K562 (cell line): ENCODE measurements around the gene SH2D7. TPM values are rescaled to one million over a fixed set of nuclear protein-coding genes. Genes with fewer than 3 reads are reported as not detected.

Experiments
- CBX1 ChIP-seq: sonication (generic); IDR thresholded peaks from 2 replicates; pipeline ENCODE4 v1.6.1; 2016; ENCODE audit warnings: antibody characterized with exemption, low read depth, mild to moderate bottlenecking
- CBX8 ChIP-seq: fragments of 200-600 bp; sonication (generic); IDR thresholded peaks from 2 replicates; pipeline ENCODE4 v1.6.1; 2012; ENCODE audit warnings: borderline replicate concordance, mixed run types, low read depth, mild to moderate bottlenecking, moderate library complexity, mixed read lengths, low read length, control low read depth, inconsistent platforms; ENCODE audit not compliant: poor library complexity, severe bottlenecking; ENCODE audit errors: extremely low read depth
- DLX4 ChIP-seq: fragments of 250-450 bp; sonication (Bioruptor Pico); IDR thresholded peaks from 2 replicates; pipeline ENCODE4 v1.6.1; 2021; ENCODE audit warnings: mild to moderate bottlenecking
- ELF1 ChIP-seq: fragments of 200-800 bp; sonication (Bioruptor generic); IDR thresholded peaks from 2 replicates; pipeline ENCODE4 v1.6.1; 2016; ENCODE audit warnings: missing genetic modification characterization, missing compliant biosample characterization
- ETS2 ChIP-seq: IDR thresholded peaks from 2 replicates; pipeline ENCODE4 v1.6.1; 2016; ENCODE audit warnings: borderline replicate concordance, missing genetic modification characterization, mild to moderate bottlenecking, moderate library complexity, missing compliant biosample characterization; ENCODE audit not compliant: poor library complexity, severe bottlenecking
- FOXK2 ChIP-seq, 2 experiments: fragments of 450-650 bp; IDR thresholded peaks in 1 of 2; conservative IDR thresholded peaks in 1 of 2; 2 replicates each; pipeline ENCODE4 v1.6.1; 2016; ENCODE audit warnings: low read depth in 2 of 2, mild to moderate bottlenecking in 1 of 2
- HMG20A ChIP-seq: fragments of 450-650 bp; formaldehyde crosslinking; conservative IDR thresholded peaks from 2 replicates; pipeline ENCODE4 v1.4.0; 2020; ENCODE audit warnings: mild to moderate bottlenecking, mixed read lengths
- HOXB6 ChIP-seq: fragments of 250-450 bp; sonication (Bioruptor Pico); IDR thresholded peaks from 2 replicates; pipeline ENCODE4 v1.5.1; 2022; ENCODE audit warnings: mild to moderate bottlenecking, borderline replicate concordance
- IFI16 ChIP-seq: fragments of 250-450 bp; sonication (Bioruptor Pico); IDR thresholded peaks from 2 replicates; pipeline ENCODE4 v2.1.2; 2022; ENCODE audit warnings: mild to moderate bottlenecking, inconsistent platforms
- ILK ChIP-seq: fragments of 450-650 bp; IDR thresholded peaks from 2 replicates; pipeline ENCODE4 v1.6.1; 2016; ENCODE audit warnings: missing genetic modification characterization, low read depth, mild to moderate bottlenecking, missing compliant biosample characterization, moderate library complexity, borderline replicate concordance
- KLF13 ChIP-seq: fragments of 450-650 bp; IDR thresholded peaks from 2 replicates; pipeline ENCODE4 v1.6.1; 2016; ENCODE audit warnings: missing genetic modification characterization, low read depth, mild to moderate bottlenecking, missing compliant biosample characterization, moderate library complexity, borderline replicate concordance
- MTF1 ChIP-seq: fragments of 250-450 bp; sonication (Bioruptor Pico); IDR thresholded peaks from 2 replicates; pipeline ENCODE4 v1.9.0; 2021; ENCODE audit warnings: moderate library complexity, mild to moderate bottlenecking, inconsistent platforms, borderline replicate concordance
- OTX1 ChIP-seq: fragments of 450-650 bp; formaldehyde crosslinking; IDR thresholded peaks from 2 replicates; pipeline ENCODE4 v1.4.0; 2022; ENCODE audit warnings: mild to moderate bottlenecking
- PHF21A ChIP-seq: fragments of 450-650 bp; IDR thresholded peaks from 2 replicates; pipeline ENCODE4 v1.6.1; 2017; ENCODE audit warnings: low read depth, borderline replicate concordance
- POLR3G ChIP-seq: IDR thresholded peaks from 2 replicates; pipeline ENCODE4 v1.6.1; 2011; ENCODE audit not compliant: insufficient read length, insufficient replicate concordance; ENCODE audit errors: extremely low read depth
- POU5F1 ChIP-seq: fragments of 150-350 bp; IDR thresholded peaks from 2 replicates; pipeline ENCODE4 v1.6.1; 2014; ENCODE audit warnings: borderline replicate concordance, low read length, low read depth, mild to moderate bottlenecking; ENCODE audit not compliant: partially characterized antibody
- SAFB2 ChIP-seq: fragments of 200-400 bp; formaldehyde crosslinking; IDR thresholded peaks from 2 replicates; pipeline ENCODE4 v1.6.1; 2018; ENCODE audit warnings: borderline replicate concordance, low read length, low read depth, moderate library complexity; ENCODE audit not compliant: severe bottlenecking
- SMC3 ChIP-seq: conservative IDR thresholded peaks from 2 replicates; pipeline ENCODE4 v1.6.1; 2011; ENCODE audit warnings: low read depth, low read length, improper control_type of control experiment; ENCODE audit not compliant: insufficient read depth
- SRSF1 ChIP-seq: fragments of 200-400 bp; formaldehyde crosslinking; IDR thresholded peaks from 2 replicates; pipeline ENCODE4 v1.6.1; 2017; ENCODE audit warnings: mild to moderate bottlenecking, low read depth, low read length, moderate library complexity
- TARDBP ChIP-seq: fragments of 450-650 bp; IDR thresholded peaks from 2 replicates; pipeline ENCODE4 v1.6.1; 2016
- XRCC5 ChIP-seq: fragments of 200-400 bp; formaldehyde crosslinking; IDR thresholded peaks from 2 replicates; pipeline ENCODE4 v1.6.1; 2017; ENCODE audit warnings: low read depth, mild to moderate bottlenecking, low read length
- ZNF277 ChIP-seq: fragments of 250-450 bp; sonication (Bioruptor Pico); IDR thresholded peaks from 2 replicates; pipeline ENCODE4 v1.8.0; 2022; ENCODE audit warnings: inconsistent platforms, mild to moderate bottlenecking, moderate library complexity, borderline replicate concordance
- ZNF436 ChIP-seq: fragments of 250-450, 450-650 bp; sonication (Bioruptor Pico); formaldehyde crosslinking; IDR thresholded peaks from 2 replicates; pipeline ENCODE4 v1.7.0; 2020; ENCODE audit warnings: mild to moderate bottlenecking
- ZNF639 ChIP-seq, 2 experiments: fragments of 200-800 bp in 1 of 2; sonication (Bioruptor generic) in 1 of 2; sonication (generic) in 1 of 2; formaldehyde crosslinking in 1 of 2; IDR thresholded peaks in 1 of 2; conservative IDR thresholded peaks in 1 of 2; 2 replicates each; pipeline versions ENCODE4 v1.5.0 to v1.6.1; 2016 to 2020; ENCODE audit warnings: missing compliant biosample characterization in 1 of 2, missing genetic modification characterization in 1 of 2, missing genetic modification reagents in 1 of 2
- polyA plus RNA-seq, 8 experiments: library from polyadenylated mRNA; depleted of rRNA in 4 of 8; stranded (reverse) in 5 of 8; unstranded in 3 of 8; fragments of >200 nt; fragmentation: Nextera tagmentation in 2 of 8; fragmentation: Illumina TruSeq in 1 of 8; extraction: Ambion mirVana in 2 of 8; extraction: Trizol in 1 of 8; gene quantifications; 2 replicates each; pipeline versions ENCODE4 v1.2.1 to v1.2.3, GENCODE V29; 2011 to 2014; ENCODE audit warnings: inconsistent platforms in 1 of 8, missing spikeins in 1 of 8
- total RNA-seq, 7 experiments: library from RNA; depleted of rRNA in 6 of 7; stranded (reverse); fragments of >200 nt in 6 of 7; fragmentation: Illumina TruSeq in 2 of 7; extraction: Trizol in 2 of 7; gene quantifications; 2 replicates each; pipeline versions ENCODE4 v1.2.1 to v1.2.3, GENCODE V29; 2011 to 2021; ENCODE audit warnings: low replicate concordance in 1 of 7

SH2D7 gene
- total and polyA plus RNA-seq, 9 of the 15 experiments (the other 6 are each of a cell fraction or from before 2014, with no cell fraction given): not detected

- peak in 1 of 2 experiments; percentile 90; a peak in 2 of 4 replicates for TF ChIP-seq ZNF639 (CRISPR knock-in tag; conservative IDR thresholded peaks at IDR 0.05 in 1 of 2, IDR thresholded peaks at IDR 0.05 in 1 of 2)
- no peak; the same call in 1 of the 2 replicates for TF ChIP-seq CBX1
- TF ChIP-seq TARDBP: no peak
- peak; percentile 57 for TF ChIP-seq SMC3
- TF ChIP-seq ETS2 (tag): no peak
- no peak for TF ChIP-seq HMG20A (CRISPR knock-in tag)
- no peak for TF ChIP-seq CBX8
- TF ChIP-seq SRSF1: no peak
- no peak for TF ChIP-seq IFI16 (CRISPR knock-in tag)
- TF ChIP-seq PHF21A: no peak
- no peak for TF ChIP-seq XRCC5
- TF ChIP-seq ZNF277 (CRISPR knock-in tag): no peak
- no peak for TF ChIP-seq DLX4
- peak; percentile 63; the same call in 1 of the 2 replicates for TF ChIP-seq KLF13 (tag)
- no peak for TF ChIP-seq MTF1 (CRISPR knock-in tag)
- no peak for TF ChIP-seq POU5F1
- TF ChIP-seq OTX1 (CRISPR knock-in tag): 0 out of 2 replicates have a peak, but pooled peaks have one; percentile 41
- TF ChIP-seq ZNF436 (CRISPR knock-in tag): no peak
- no peak for TF ChIP-seq HOXB6
- peak; percentile 87 for TF ChIP-seq ELF1
- TF ChIP-seq POLR3G: no peak
- no peak for TF ChIP-seq FOXK2 (conservative IDR thresholded peaks at IDR 0.05 in 1 of 2, IDR thresholded peaks at IDR 0.05 in 1 of 2; ENCODE audit: low read depth in 2 of 2)
- TF ChIP-seq SAFB2: no peak
- no peak for TF ChIP-seq ILK (tag)
Observed at GRCh38 chr15:78131295-78132061, 39.1 kb downstream of the SH2D7 start, which contains the start of gene CIB2 (continued).
